ENCODE measurements around the gene GRHL1.

The GRHL1 gene

DNA sequence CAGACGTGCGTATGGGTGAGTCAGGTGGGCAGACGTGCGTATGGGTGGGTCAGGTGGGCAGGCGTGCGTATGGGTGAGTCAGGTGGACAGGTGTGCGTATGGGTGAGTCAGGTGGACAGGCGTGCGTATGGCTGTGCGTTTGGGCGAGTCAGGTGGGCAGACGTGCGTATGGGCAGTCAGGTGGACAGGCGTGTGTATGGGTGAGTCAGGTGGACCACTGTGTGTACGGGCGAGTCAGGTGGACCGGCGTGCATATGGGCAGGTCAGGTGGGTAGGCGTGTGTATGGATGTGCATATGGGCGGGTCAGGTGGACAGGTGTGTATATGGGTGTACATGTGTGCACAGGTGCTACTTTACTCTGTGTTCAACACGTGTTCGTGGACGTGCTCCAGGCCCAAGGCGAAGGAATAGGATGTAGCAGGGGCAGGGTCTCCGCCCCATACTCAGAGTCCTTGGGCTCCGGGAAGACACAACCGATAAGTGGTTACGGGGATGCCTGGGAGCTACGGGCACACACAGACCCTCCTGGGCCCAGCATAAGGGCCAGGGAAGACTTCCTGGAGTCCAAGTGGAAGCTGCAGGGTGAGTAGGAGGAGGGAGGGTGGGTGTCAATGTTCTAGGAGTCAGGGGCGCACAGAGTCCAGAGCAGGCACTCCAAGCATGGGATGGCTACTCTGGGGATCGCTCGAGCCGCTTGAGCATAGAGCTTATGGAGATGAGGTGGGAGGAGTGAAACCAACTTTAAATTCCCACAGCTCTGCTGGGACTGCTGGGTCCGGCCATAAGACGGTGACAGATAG lies 64.7 kb downstream of the GRHL1 start:
- H3K27me3 ChIP-seq (ENCODE audit: insufficient read depth, low read length), result no peaks in the 10 kb centered on the region
- H3K4me1 ChIP-seq (ENCODE audit: insufficient read depth, low read length), result no peaks in the 10 kb centered on the region
- H3K9ac ChIP-seq (ENCODE audit: low read depth, low read length), result no peak overlapping the region
- no peak overlapping the region for H3K4me3 ChIP-seq (ENCODE audit: low read length)
- H3K9me3 ChIP-seq (ENCODE audit: insufficient read depth, low read depth, low read length), result no peaks in the 10 kb centered on the region
- H3K27ac ChIP-seq (ENCODE audit: low read length), result no peak overlapping the region
- no peaks in the 10 kb centered on the region for H3K36me3 ChIP-seq (ENCODE audit: insufficient read depth, low read depth, low read length)

DNA sequence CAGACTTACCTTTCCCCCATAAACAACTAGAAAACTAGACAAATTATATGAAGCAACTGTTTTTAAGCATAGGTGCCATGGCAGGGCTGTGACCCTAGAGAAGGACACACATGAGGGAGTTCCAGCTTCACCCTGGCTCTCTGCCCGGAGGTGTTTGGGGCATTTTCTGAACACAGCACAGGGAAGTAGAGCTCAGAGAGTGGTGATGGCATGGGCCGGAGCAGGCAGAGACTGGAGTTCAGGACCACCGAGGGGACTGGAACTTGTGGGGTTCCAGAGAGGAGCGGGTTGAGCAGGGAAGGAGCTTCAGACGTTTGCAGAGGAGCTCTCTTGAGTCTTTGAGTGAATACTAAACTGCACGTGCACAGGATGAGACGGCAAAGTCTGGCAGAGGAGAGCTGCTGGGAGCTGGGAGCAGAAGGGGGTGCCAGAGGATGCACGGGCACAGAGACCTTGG lies 65.3 kb downstream of the GRHL1 start:
- Histone ChIP-seq H3K27me3 (ENCODE audit: insufficient read depth, low read length) (no peaks in the 10 kb centered on the region), H3K36me3 (ENCODE audit: insufficient read depth, low read depth, low read length) (no peaks in the 10 kb centered on the region), H3K27ac (ENCODE audit: low read length) (no peak overlapping the region), H3K4me1 (ENCODE audit: insufficient read depth, low read length) (no peaks in the 10 kb centered on the region), H3K9ac (ENCODE audit: low read depth, low read length) (no peak overlapping the region), H3K9me3 (ENCODE audit: insufficient read depth, low read depth, low read length) (no peaks in the 10 kb centered on the region), H3K4me3 (ENCODE audit: low read length) (no peak overlapping the region)

DNA sequence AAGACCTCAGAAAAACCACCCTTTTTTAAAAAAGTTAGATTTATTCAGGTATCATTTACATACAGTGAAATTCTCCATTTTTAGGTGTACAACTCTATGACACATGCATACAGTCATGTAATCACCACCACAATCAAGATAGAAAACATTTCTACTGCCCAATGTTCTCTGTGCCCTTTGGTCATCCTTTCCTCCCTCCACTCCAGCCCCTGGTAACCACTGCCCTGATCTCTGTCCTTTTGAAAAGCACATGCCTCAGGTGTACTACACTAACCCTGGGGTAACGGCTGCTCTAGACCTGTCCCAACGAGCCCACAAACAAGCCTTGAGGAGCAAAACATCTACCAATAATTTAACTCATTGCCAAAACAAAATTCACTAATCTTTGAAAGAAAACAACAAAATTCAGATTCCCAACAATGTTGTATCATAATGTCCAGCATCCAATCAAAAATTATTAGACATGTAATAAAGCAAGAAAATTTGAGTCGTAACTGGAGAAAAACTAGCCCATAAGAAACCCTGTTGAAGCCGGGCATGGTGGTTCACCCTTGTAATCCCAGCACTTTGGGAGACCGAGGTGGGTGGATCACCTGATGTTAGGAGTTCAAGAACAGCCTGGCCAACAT lies 65.9 kb downstream of the GRHL1 start:
- no peaks in the 10 kb centered on the region for H3K36me3 ChIP-seq (ENCODE audit: insufficient read depth, low read depth, low read length)
- no peaks in the 10 kb centered on the region for H3K27me3 ChIP-seq (ENCODE audit: insufficient read depth, low read length)
- H3K9ac ChIP-seq (ENCODE audit: low read depth, low read length), result no peak overlapping the region
- no peaks in the 10 kb centered on the region for H3K9me3 ChIP-seq (ENCODE audit: insufficient read depth, low read depth, low read length)
- no peaks in the 10 kb centered on the region for H3K4me1 ChIP-seq (ENCODE audit: insufficient read depth, low read length)
- no peak overlapping the region for H3K27ac ChIP-seq (ENCODE audit: low read length)
- H3K4me3 ChIP-seq (ENCODE audit: low read length), result no peak overlapping the region

DNA sequence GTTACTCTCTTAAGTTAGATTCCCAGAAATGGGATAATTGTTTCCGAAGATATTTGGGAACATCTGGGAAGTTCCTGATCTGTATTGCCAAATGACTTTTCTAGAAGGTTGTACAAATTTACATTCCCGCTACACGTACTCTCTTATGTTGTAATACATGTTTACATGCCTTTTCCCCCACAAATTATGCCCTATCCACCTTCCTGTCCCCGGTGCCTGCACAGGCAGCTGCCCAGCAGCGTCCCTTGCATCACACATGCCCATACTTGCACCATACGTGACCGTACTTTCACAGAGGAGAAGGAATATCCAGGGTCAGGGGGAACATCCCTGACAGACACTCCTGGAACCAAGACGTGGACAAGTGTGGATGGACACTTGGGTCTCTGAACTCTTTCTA lies 67.7 kb downstream of the GRHL1 start:
- no peak overlapping the region for H3K27ac ChIP-seq (ENCODE audit: low read length)
- no peak overlapping the region for H3K9ac ChIP-seq (ENCODE audit: low read depth, low read length)
- no peaks in the 10 kb centered on the region for H3K27me3 ChIP-seq (ENCODE audit: insufficient read depth, low read length)
- no peaks in the 10 kb centered on the region for H3K4me1 ChIP-seq (ENCODE audit: insufficient read depth, low read length)
- H3K4me3 ChIP-seq (ENCODE audit: low read length), result no peak overlapping the region
- no peaks in the 10 kb centered on the region for H3K36me3 ChIP-seq (ENCODE audit: insufficient read depth, low read depth, low read length)
- H3K9me3 ChIP-seq (ENCODE audit: insufficient read depth, low read depth, low read length), result no peaks in the 10 kb centered on the region

DNA sequence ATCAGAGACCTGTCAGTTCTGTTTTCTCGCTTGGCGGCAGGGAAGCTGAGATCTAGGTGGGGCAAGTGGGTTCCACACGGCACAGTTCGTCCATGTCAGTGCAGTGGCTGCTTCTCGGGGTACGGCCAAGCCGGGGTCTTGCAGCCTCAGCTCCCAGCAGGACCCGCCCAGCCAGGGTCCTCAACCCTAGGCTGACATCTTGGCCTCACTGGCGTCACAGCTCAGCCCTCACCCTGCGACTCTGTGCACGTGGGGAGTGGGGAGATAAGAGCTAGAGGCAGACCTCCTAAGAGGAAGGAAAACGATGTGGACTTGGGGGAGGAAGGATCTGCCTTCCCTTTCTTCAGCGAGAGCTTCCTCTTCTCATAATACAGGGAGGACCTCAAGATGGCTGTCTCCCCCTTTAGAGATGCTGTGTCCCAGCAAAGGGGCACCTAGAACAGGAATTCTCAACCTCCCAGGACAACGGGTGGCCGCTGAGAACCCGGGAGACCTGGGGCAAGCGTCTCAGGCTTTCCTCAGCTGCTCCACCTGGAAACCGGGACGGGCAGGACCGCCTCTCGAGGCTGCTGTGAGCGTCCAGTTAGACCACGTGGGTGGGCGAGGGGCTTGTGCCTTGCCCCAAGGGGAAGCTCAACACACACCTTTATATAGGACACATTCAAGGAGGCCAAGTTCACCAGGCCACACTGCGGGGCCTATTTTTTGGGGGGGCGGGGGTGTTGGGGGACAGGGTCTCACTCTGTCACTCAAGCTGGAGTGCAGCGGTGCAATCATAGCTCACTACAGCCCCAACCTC lies 68.3 kb downstream of the GRHL1 start:
- Histone ChIP-seq H3K9ac (ENCODE audit: low read depth, low read length) (no peak overlapping the region), H3K4me1 (ENCODE audit: insufficient read depth, low read length) (no peaks in the 10 kb centered on the region), H3K9me3 (ENCODE audit: insufficient read depth, low read depth, low read length) (no peaks in the 10 kb centered on the region), H3K36me3 (ENCODE audit: insufficient read depth, low read depth, low read length) (no peaks in the 10 kb centered on the region), H3K27ac (ENCODE audit: low read length) (no peak overlapping the region), H3K4me3 (ENCODE audit: low read length) (no peak overlapping the region), H3K27me3 (ENCODE audit: insufficient read depth, low read length) (no peaks in the 10 kb centered on the region)

DNA sequence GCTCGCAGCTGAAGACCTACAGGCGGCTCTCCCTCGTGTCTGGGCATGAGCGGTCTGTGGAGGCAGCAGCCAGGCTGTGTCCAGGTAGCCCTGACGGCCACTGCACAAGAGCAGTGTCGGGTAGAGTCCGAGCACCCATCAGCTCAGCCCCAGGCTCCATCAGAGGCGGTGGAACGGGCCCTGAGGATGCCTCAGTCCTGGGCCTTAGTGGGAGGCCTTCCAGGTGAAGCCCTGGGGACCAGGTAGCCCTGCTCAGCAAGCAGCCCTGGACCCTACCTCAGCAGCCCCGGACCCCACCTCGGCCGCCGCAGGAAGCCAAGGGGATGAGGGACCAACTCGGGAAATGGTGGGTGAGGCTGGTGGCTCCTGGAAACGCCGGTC lies 70.5 kb downstream of the GRHL1 start:
- H3K27ac ChIP-seq (ENCODE audit: low read length), result no peak overlapping the region
- no peaks in the 10 kb centered on the region for H3K4me1 ChIP-seq (ENCODE audit: insufficient read depth, low read length)
- no peak overlapping the region for H3K4me3 ChIP-seq (ENCODE audit: low read length)
- no peaks in the 10 kb centered on the region for H3K27me3 ChIP-seq (ENCODE audit: insufficient read depth, low read length)
- no peaks in the 10 kb centered on the region for H3K9me3 ChIP-seq (ENCODE audit: insufficient read depth, low read depth, low read length)
- H3K9ac ChIP-seq (ENCODE audit: low read depth, low read length), result no peak overlapping the region
- H3K36me3 ChIP-seq (ENCODE audit: insufficient read depth, low read depth, low read length), result no peaks in the 10 kb centered on the region

DNA sequence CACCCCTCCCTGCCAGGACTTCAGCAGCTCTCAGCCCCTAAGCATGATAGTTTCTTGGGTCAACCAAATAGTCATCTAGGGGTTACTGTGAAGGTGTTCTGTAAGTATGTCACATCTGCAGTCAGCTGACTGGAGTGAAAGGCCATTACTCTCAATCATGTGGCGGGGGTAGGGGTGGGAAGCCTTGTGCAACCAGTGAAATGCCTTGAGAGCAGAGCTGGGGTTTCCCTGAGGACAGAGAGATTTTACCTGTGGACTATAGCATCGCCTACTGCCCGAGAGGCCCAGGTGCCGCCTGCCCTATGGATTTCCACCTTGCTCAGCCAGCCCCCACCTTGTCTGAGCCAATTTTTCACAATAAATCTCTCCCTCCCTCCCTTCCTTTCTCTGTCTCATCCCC lies 71.0 kb downstream of the GRHL1 start:
- Histone ChIP-seq H3K27ac (ENCODE audit: low read length) (no peak overlapping the region), H3K4me3 (ENCODE audit: low read length) (no peak overlapping the region), H3K4me1 (ENCODE audit: insufficient read depth, low read length) (no peaks in the 10 kb centered on the region), H3K9me3 (ENCODE audit: insufficient read depth, low read depth, low read length) (no peaks in the 10 kb centered on the region), H3K9ac (ENCODE audit: low read depth, low read length) (no peak overlapping the region), H3K27me3 (ENCODE audit: insufficient read depth, low read length) (no peaks in the 10 kb centered on the region), H3K36me3 (ENCODE audit: insufficient read depth, low read depth, low read length) (no peaks in the 10 kb centered on the region)

DNA sequence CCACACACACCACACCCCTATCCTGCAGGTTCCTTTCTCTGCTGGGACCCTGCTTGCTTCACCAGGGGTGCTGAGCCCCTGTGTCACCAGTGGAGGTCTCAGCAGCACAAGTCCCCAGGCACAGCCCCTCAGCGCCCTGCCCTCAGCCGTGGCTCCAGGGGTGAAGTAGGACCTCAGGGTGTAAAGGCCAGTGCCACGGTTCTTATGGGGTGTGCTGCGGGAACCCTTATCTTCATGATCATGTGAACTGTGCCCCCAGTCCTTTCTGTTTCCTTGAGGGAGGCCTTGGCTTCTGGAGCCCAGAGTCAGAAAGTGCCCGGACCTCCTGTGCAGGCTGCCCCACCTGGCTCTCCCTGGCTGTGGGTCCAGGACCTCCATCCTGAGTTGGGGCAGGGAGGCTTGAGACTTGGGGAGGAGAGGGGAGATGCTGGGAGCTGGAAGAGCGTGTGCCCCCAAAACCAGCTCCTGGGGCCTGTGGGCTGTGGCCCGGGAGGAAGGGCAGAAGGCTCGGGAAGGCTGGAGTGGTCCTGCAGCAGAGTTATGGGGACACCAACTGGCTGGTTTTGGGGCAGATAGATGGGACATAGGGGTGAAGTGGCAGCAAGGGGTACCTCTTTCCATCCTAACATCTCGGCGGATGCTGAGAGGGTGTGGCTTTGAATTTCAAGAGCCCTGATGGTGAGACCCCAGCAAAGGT lies 71.6 kb downstream of the GRHL1 start:
- H3K27me3 ChIP-seq (ENCODE audit: insufficient read depth, low read length), result no peaks in the 10 kb centered on the region
- no peaks in the 10 kb centered on the region for H3K9me3 ChIP-seq (ENCODE audit: insufficient read depth, low read depth, low read length)
- no peak overlapping the region for H3K9ac ChIP-seq (ENCODE audit: low read depth, low read length)
- no peaks in the 10 kb centered on the region for H3K36me3 ChIP-seq (ENCODE audit: insufficient read depth, low read depth, low read length)
- H3K4me3 ChIP-seq (ENCODE audit: low read length), result no peak overlapping the region
- no peak overlapping the region for H3K27ac ChIP-seq (ENCODE audit: low read length)
- H3K4me1 ChIP-seq (ENCODE audit: insufficient read depth, low read length), result no peaks in the 10 kb centered on the region

DNA sequence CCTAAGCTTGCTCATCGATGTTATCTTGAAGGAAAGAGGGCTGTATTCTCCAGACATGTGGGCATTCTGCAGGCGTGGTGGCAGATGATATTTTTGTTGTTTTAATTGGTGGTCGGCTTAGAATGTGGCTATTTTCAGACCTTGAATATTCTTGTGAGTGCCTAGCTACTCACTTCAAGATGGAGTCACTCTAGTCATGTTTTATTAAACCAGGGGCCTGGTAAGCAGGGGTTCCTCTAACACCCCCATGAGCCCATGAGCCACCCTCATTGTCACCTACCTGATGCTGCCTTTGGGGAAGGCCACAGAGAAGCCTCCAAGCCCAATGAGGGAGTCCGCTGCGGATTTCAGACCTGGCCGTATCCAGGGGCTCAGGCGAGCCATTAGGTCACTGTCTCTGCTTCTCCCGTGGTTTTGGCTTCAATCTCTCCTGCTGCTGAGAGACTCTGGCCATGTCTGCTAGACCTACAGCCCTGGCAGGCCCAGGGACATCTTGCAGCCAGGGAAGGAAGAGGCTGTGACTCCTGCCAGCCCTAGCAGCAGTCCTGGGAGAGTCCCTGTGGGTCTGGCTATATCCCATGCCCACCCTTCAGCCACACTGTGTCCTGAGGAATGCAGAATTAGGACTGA lies 75.6 kb downstream of the GRHL1 start:
- H3K27me3 ChIP-seq (ENCODE audit: insufficient read depth, low read length), result no peaks in the 10 kb centered on the region
- no peak overlapping the region for H3K4me3 ChIP-seq (ENCODE audit: low read length)
- H3K27ac ChIP-seq (ENCODE audit: low read length), result no peak overlapping the region
- H3K36me3 ChIP-seq (ENCODE audit: insufficient read depth, low read depth, low read length), result no peaks in the 10 kb centered on the region
- no peak overlapping the region for H3K9ac ChIP-seq (ENCODE audit: low read depth, low read length)
- H3K9me3 ChIP-seq (ENCODE audit: insufficient read depth, low read depth, low read length), result no peaks in the 10 kb centered on the region
- peaks cover 7% of the 10 kb centered on the region; the same call in 1 of the 2 replicates for H3K4me1 ChIP-seq (ENCODE audit: insufficient read depth, low read length)

DNA sequence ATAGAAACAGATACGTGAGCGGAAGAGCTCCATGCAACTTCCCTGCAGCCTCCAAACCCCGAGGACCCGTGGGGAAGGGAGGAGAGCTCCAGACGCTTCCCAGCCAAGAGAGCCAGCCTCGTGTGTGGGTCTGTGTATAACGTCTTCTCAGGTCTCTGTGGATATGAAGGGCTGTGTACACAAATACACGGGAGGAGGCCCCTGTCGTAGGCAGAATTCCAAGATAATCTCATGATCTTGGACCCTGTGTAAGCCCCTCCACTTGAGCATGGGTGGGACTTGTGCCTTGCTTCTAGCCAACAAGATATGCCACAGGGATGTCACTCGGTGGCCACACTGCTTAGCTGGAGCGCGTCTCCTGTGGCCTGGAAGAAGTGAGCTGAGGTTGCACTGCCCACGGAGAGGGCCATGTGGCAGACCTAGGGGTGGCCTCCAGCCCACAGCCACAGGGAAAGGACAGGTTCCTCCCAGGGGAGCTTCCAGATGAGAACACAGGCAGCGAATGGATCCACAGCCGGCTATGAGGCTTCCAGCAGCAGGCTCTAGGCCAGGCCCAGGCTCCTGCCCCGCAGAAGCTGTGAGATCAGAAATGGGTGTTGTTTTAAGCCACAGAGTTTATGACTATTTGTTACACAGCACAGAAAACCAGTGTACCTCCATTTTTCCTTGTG lies 76.3 kb downstream of the GRHL1 start:
- H3K27me3 ChIP-seq (ENCODE audit: insufficient read depth, low read length), result no peaks in the 10 kb centered on the region
- H3K4me1 ChIP-seq (ENCODE audit: insufficient read depth, low read length), result peaks cover 7% of the 10 kb centered on the region; the same call in 1 of the 2 replicates
- no peaks in the 10 kb centered on the region for H3K9me3 ChIP-seq (ENCODE audit: insufficient read depth, low read depth, low read length)
- no peak overlapping the region for H3K4me3 ChIP-seq (ENCODE audit: low read length)
- no peak overlapping the region for H3K9ac ChIP-seq (ENCODE audit: low read depth, low read length)
- no peaks in the 10 kb centered on the region for H3K36me3 ChIP-seq (ENCODE audit: insufficient read depth, low read depth, low read length)
- H3K27ac ChIP-seq (ENCODE audit: low read length), result no peak overlapping the region

All from iPS-20b (cell line).